Testis (tissue), 2 donors: ENCODE data around the gene MUC5AC.

Source experiments
- CTCF ChIP-seq, 3 experiments: fragments of 450-650 bp in 2 of 3; fragments of 200-600 bp in 1 of 3; sonication (generic) in 1 of 3; IDR thresholded peaks; one replicate each; pipeline ENCODE4 v1.5.1; 2016 to 2019; ENCODE audit warnings: antibody characterized with exemption in 3 of 3, mild to moderate bottlenecking in 2 of 3, moderate library complexity in 1 of 3
- POLR2A ChIP-seq: fragments of 450-650 bp; IDR thresholded peaks from one replicate; pipeline ENCODE4 v1.6.1; 2017; ENCODE audit warnings: antibody characterized with exemption, mild to moderate bottlenecking, moderate library complexity

- no peak for TF ChIP-seq POLR2A
- no peak for TF ChIP-seq CTCF (IDR thresholded peaks at IDR 0.05)
These were observed 81.9 kb downstream of the MUC5AC start for GRCh38 chr11:1239596-1240205.
